Lower lobe of right lung (tissue), 2 donors: Measurements from ENCODE around the gene COLEC12. TPM values are rescaled to one million over a fixed set of nuclear protein-coding genes. Genes with fewer than 3 reads are reported as not detected.
A peak's percentile ranks its signal among the peaks of the same experiment; 100 is the strongest.

ENCODE experiments used
- ATAC-seq, 2 donors: fragments of 200-7000 bp; cut with Tn5 transposase; one replicate each; pipeline ENCODE4 v1.9.1; 2020 to 2022; ENCODE audit warnings: mild to moderate bottlenecking in 2 of 2, moderate library complexity in 2 of 2
- DNase-seq: peaks from one replicate; pipeline ENCODE4 v3.0.0-alpha.2; 2020
- H3K27ac ChIP-seq: fragments of 200-600 bp; one replicate; pipeline ENCODE4 v1.8.0; 2022
- H3K27me3 ChIP-seq: fragments of 200-600 bp; one replicate; pipeline ENCODE4 v1.8.0; 2022; ENCODE audit warnings: low read depth
- H3K36me3 ChIP-seq: fragments of 200-600 bp; one replicate; pipeline ENCODE4 v1.8.0; 2022; ENCODE audit warnings: mild to moderate bottlenecking
- H3K4me1 ChIP-seq: fragments of 200-600 bp; one replicate; pipeline ENCODE4 v1.8.0; 2022
- H3K4me3 ChIP-seq: fragments of 200-600 bp; one replicate; pipeline ENCODE4 v1.8.0; 2022; ENCODE audit warnings: mild to moderate bottlenecking
- H3K9me3 ChIP-seq: fragments of 200-600 bp; one replicate; pipeline ENCODE4 v1.8.0; 2022
- intact Hi-C: fragments of 100-400 bp; cut with DNase I; formaldehyde crosslinking; loops from one replicate; pipeline ENCODE4 v1.11.0; 2022
- total RNA-seq: library from RNA; stranded (reverse); fragmentation: NEBNext Ultra II Directional; extraction: Animal tissue kit (Norgen Biotek cat#: 25700); gene quantifications from one replicate; pipeline ENCODE4 v1.2.1, GENCODE V29; 2021
- TF ChIP-seq, protein P1 (sequence below): fragments of 200-600 bp; IDR thresholded peaks from one replicate; pipeline ENCODE4 v1.8.0; 2022; ENCODE audit warnings: antibody characterized with exemption, mild to moderate bottlenecking
- donor health status: DM: no; HTN: yes; CAD: no; lungs with severe emphysema.

The COLEC12 gene
- total RNA-seq, 1 donor from 2014 or later = 79.2 TPM

DNA sequence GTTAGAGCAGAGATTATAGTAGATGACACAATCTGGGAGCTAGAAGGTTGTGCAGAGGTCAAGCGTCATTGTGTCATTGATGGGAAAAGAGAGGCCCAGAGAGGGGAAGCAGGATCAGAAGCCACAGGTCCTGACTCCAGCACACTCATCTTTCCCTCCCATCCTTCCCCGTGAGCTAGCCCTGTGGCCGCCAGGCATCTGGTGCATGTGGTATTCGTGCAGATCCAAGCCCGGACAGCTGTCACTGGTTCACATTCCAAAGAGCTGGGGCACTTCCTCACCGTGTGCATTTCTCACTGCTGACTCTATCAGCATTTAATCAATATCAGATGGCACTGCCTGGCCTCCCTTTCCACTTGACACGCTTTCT is 138.6 kb downstream of the COLEC12 start:
- intact Hi-C loops = no loop called here
- peaks cover 25% of the 10 kb centered on the region for H3K4me1 ChIP-seq
- H3K27me3 ChIP-seq = no peaks in the 10 kb centered on the region
- TF ChIP-seq, protein P1, sequence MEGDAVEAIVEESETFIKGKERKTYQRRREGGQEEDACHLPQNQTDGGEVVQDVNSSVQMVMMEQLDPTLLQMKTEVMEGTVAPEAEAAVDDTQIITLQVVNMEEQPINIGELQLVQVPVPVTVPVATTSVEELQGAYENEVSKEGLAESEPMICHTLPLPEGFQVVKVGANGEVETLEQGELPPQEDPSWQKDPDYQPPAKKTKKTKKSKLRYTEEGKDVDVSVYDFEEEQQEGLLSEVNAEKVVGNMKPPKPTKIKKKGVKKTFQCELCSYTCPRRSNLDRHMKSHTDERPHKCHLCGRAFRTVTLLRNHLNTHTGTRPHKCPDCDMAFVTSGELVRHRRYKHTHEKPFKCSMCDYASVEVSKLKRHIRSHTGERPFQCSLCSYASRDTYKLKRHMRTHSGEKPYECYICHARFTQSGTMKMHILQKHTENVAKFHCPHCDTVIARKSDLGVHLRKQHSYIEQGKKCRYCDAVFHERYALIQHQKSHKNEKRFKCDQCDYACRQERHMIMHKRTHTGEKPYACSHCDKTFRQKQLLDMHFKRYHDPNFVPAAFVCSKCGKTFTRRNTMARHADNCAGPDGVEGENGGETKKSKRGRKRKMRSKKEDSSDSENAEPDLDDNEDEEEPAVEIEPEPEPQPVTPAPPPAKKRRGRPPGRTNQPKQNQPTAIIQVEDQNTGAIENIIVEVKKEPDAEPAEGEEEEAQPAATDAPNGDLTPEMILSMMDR = no peak
- no peaks in the 10 kb centered on the region for H3K9me3 ChIP-seq
- H3K4me3 ChIP-seq = no peak overlapping the region
- DNase-seq = no peak
- H3K36me3 ChIP-seq = no peaks in the 10 kb centered on the region
- ATAC-seq = peak; percentile 43 to 44
- no peak overlapping the region for H3K27ac ChIP-seq

DNA sequence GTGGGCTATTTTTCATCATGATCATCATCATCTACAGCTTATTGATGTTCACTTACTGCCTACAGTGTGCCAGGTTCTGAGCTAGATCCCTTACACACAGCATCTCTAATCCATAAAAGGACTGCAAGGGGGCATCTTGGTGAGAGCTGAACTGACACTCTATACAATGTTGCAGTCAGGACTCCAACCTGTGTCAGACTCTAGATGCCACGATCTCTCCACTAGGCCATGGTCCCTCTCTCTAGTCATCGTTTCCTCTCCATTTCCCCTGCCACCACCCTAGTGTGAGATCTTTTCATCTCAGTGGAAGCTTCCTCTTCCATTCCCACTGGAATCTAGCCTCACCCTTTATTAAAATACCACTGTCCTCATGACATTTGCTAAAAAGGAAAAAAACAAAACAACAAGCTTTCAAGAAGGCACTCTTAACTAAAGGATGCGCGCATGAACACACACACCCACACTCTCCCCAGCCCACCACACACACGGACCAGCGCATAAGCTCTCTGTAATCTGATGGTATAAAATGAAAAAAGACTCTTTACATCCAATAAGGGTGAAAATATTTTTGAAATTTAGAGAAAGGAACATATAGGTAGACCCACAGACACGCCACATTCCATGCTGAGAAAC is 139.3 kb downstream of the COLEC12 start:
- no peak overlapping the region for H3K4me3 ChIP-seq
- intact Hi-C loops = no loop called here
- peaks cover 25% of the 10 kb centered on the region for H3K4me1 ChIP-seq
- no peaks in the 10 kb centered on the region for H3K36me3 ChIP-seq
- no peak for ATAC-seq
- TF ChIP-seq, protein P1 = no peak
- H3K27me3 ChIP-seq = no peaks in the 10 kb centered on the region
- no peak overlapping the region for H3K27ac ChIP-seq
- no peak for DNase-seq
- H3K9me3 ChIP-seq = no peaks in the 10 kb centered on the region

DNA sequence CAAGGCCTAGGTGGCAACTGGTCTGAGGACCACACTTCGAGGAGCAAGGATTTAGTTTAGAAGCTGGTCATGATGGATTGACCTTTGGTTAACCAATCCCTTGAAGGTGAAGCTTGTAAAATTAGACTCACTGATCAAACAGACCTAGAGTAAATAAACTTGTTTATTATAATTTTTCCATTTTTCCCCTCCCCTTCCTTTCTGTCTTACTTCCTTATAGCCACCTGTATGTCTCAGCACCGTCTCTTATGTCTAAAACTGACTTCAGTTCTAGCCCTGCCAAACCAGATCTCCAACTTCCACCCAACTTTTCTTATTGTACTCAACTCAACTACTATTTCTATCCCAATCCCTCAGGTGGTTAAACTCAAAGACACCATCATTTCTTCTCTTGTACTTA is 139.8 kb downstream of the COLEC12 start:
- ATAC-seq = no peak
- Histone ChIP-seq H3K36me3 (no peaks in the 10 kb centered on the region), H3K27ac (no peak overlapping the region), H3K9me3 (no peaks in the 10 kb centered on the region), H3K27me3 (no peaks in the 10 kb centered on the region), H3K4me3 (no peak overlapping the region), H3K4me1 (peaks cover 25% of the 10 kb centered on the region)
- TF ChIP-seq, protein P1 = no peak
- intact Hi-C loops = no loop called here
- DNase-seq = no peak

DNA sequence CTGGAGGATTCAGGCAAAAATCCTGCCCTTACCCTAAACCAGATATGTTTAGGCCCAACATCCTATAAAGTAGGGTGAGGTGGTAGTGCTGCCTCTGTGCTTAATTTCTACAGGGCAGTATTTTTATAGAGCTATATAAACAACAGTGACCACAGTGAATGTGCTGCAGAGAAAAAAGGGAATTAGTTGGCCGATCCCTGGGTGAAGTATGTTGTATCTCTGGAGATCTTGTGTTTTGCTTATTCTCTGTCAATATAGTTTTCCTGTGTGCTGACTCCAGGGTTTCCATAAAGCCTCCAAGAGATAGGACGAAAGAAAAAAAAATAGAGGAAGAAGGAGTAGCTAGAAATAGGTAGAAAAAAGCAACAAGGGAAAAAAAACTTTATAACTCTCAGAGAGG is 143.7 kb downstream of the COLEC12 start:
- no peak overlapping the region for H3K4me3 ChIP-seq
- peaks cover 5% of the 10 kb centered on the region for H3K4me1 ChIP-seq
- TF ChIP-seq, protein P1 = no peak
- H3K27ac ChIP-seq = no peak overlapping the region
- intact Hi-C loops = no loop called here
- ATAC-seq = no peak
- no peak for DNase-seq
- H3K27me3 ChIP-seq = no peaks in the 10 kb centered on the region
- H3K36me3 ChIP-seq = no peaks in the 10 kb centered on the region
- H3K9me3 ChIP-seq = no peaks in the 10 kb centered on the region

GRCh38 chr18:355678-356077 is 144.8 kb downstream of the COLEC12 start:
- Histone ChIP-seq H3K4me3 (no peak overlapping the region), H3K36me3 (no peaks in the 10 kb centered on the region), H3K9me3 (no peaks in the 10 kb centered on the region), H3K4me1 (no peaks in the 10 kb centered on the region), H3K27me3 (no peaks in the 10 kb centered on the region), H3K27ac (no peak overlapping the region)
- ATAC-seq = no peak
- no peak for DNase-seq
- intact Hi-C loops = no loop called here
- TF ChIP-seq, protein P1 = no peak
